ENCODE measurements around the gene SUPT7L. TPM values are rescaled to one million over a fixed set of nuclear protein-coding genes. Genes with fewer than 3 reads are reported as not detected.

SUPT7L gene
- total and polyA plus RNA-seq, 2 of the 13 experiments (the other 11 are each of a cell fraction or from before 2014, with no cell fraction given), result 32.9 to 77.5 TPM

DNA sequence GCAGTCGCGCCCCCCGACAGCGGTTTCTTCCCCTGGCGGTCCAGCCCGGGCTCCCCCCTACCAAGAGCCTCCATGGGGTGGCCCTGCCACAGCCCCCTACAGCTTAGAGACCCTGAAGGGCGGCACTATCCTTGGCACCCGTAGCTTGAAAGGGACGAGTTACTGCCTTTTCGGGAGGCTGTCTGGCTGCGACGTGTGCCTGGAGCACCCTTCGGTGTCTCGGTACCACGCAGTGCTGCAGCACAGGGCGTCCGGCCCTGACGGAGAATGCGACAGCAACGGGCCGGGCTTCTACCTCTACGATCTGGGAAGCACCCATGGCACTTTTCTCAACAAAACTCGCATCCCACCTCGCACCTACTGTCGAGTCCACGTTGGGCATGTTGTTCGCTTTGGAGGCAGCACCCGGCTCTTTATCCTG, 750 bp upstream of the SUPT7L start (continued):
- TF ChIP-seq, protein P1, sequence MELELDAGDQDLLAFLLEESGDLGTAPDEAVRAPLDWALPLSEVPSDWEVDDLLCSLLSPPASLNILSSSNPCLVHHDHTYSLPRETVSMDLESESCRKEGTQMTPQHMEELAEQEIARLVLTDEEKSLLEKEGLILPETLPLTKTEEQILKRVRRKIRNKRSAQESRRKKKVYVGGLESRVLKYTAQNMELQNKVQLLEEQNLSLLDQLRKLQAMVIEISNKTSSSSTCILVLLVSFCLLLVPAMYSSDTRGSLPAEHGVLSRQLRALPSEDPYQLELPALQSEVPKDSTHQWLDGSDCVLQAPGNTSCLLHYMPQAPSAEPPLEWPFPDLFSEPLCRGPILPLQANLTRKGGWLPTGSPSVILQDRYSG (CRISPR knock-in tag; IDR thresholded peaks at IDR 0.05), result peak; percentile 6; the same call in 1 of the 2 replicates
- TF ChIP-seq ZNF577 (CRISPR knock-in tag; IDR thresholded peaks at IDR 0.05; ENCODE audit: borderline replicate concordance, low read depth) (peak; percentile 11; the same call in 1 of the 2 replicates), FOSL1 (CRISPR knock-in tag; IDR thresholded peaks at IDR 0.05; ENCODE audit: borderline replicate concordance) (no peak), ZNF136 (CRISPR knock-in tag; IDR thresholded peaks at IDR 0.05; ENCODE audit: low read depth) (no peak), ZNF44 (CRISPR knock-in tag; IDR thresholded peaks at IDR 0.05) (0 out of 2 replicates have a peak, but pooled peaks have one; percentile 5), ZNF777 (CRISPR knock-in tag; IDR thresholded peaks at IDR 0.05) (peak; percentile 67; the same call in 1 of the 2 replicates)
- TF ChIP-seq, protein P2, sequence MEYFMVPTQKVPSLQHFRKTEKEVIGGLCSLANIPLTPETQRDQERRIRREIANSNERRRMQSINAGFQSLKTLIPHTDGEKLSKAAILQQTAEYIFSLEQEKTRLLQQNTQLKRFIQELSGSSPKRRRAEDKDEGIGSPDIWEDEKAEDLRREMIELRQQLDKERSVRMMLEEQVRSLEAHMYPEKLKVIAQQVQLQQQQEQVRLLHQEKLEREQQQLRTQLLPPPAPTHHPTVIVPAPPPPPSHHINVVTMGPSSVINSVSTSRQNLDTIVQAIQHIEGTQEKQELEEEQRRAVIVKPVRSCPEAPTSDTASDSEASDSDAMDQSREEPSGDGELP (IDR thresholded peaks at IDR 0.05; ENCODE audit: borderline replicate concordance, low read depth), result no peak
- TF ChIP-seq, protein P3, sequence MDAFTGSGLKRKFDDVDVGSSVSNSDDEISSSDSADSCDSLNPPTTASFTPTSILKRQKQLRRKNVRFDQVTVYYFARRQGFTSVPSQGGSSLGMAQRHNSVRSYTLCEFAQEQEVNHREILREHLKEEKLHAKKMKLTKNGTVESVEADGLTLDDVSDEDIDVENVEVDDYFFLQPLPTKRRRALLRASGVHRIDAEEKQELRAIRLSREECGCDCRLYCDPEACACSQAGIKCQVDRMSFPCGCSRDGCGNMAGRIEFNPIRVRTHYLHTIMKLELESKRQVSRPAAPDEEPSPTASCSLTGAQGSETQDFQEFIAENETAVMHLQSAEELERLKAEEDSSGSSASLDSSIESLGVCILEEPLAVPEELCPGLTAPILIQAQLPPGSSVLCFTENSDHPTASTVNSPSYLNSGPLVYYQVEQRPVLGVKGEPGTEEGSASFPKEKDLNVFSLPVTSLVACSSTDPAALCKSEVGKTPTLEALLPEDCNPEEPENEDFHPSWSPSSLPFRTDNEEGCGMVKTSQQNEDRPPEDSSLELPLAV (CRISPR knock-in tag; conservative IDR thresholded peaks at IDR 0.05; ENCODE audit: low read depth), result no peak

DNA sequence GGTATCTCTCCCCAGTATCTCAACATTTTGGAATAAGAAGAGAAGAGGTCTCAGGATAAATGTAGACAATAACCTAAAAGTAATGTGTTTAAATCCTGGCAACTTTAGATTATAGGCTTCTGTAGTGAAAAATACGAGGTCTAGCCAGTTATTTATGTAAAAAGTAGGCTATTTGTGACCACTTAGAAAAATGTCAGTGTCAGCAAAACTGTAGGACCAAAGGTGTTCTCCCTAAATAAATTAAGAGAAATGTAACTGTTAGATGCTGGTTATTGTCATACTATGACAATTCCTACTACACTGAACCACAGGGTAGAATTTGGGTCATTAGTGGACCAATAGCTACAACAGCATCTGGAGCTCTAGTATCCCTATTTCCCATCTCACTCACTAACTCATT, 2.0 kb downstream of the SUPT7L start:
- CTCF ChIA-PET (ENCODE audit: low intra/inter-chr PET ratio, low total read pairs), result no interaction called here
- DNase-seq (ENCODE audit: low spot score) (no peak), FAIRE-seq (no peak), ATAC-seq (no peak)
- Histone ChIP-seq H3K27me3 (ENCODE audit: control insufficient read depth in 1 of 2, insufficient read depth in 2 of 2, low read length in 2 of 2) (no peaks in the 10 kb centered on the region; a peak in 1 of 5 replicates), H4K20me1 (ENCODE audit: insufficient read depth, low read length) (no peaks in the 10 kb centered on the region), H3K4me3 (replicated peaks in 1 of 3; ENCODE audit: insufficient read depth in 1 of 3, low read depth in 2 of 3, low read length in 3 of 3) (no peak overlapping the region), H3K4me2 (ENCODE audit: low read depth, low read length) (no peak overlapping the region), H2AFZ (ENCODE audit: low read length) (no peak overlapping the region), H3K79me2 (ENCODE audit: insufficient read depth, low read length) (peaks cover 46% of the 10 kb centered on the region), H3K9me3 (ENCODE audit: low read length) (no peaks in the 10 kb centered on the region), H3K36me3 (replicated peaks in 1 of 2; ENCODE audit: control insufficient read depth in 1 of 2, insufficient read depth in 2 of 2, low read length in 2 of 2) (peaks cover 17 to 46% of the 10 kb centered on the region in 2 experiments), H3K27ac (ENCODE audit: extremely low read length, insufficient read depth, low read length) (no peak overlapping the region), H3K9ac (ENCODE audit: insufficient read depth, low read depth, low read length) (no peak overlapping the region), H3K4me1 (ENCODE audit: insufficient read depth, low read length) (peaks cover 28% of the 10 kb centered on the region)
- POLR2A ChIA-PET, result no interaction called here
- intact Hi-C loops (cut with micrococcal nuclease; ENCODE audit: unreplicated experiment) (loop anchor here (5.0 kb wide), 2 partner anchors 34 to 254 kb away; partner anchors contain the start of genes CCDC121, GPN1 and PPM1G), in situ Hi-C loops (cut with HindIII; ENCODE audit: extremely low pct_ligation_motif_present, low pct_unique_long_range_greater_than_20kb) (no loop called here)
- WGBS (ENCODE audit: low lambda C conversion rate), result 95% methylated on average over 1 of the region's 1 CpG
- BruUV-seq (replicated peaks), result no TSS peak
- TF ChIP-seq MAFK (conservative IDR thresholded peaks at IDR 0.05 in 1 of 2, IDR thresholded peaks at IDR 0.05 in 1 of 2; ENCODE audit: low read length in 2 of 2), result peak; percentile 96 to 98
- TF ChIP-seq MAFF (IDR thresholded peaks at IDR 0.05; ENCODE audit: low read depth, low read length), result peak; percentile 97
- no peak for TF ChIP-seq TMF1 (CRISPR knock-in tag; IDR thresholded peaks at IDR 0.05; ENCODE audit: low read depth)
